KOPT-K1 (cell line): ENCODE measurements around the gene PAQR5.

Source experiments
- H3K27ac ChIP-seq: fragments of 200-600 bp; sonication (generic); 2 replicates; pipeline ENCODE4 v1.5.1; 2016; ENCODE audit warnings: antibody characterized with exemption, mild to moderate bottlenecking, low read depth, low read length; ENCODE audit not compliant: poor library complexity, severe bottlenecking
- H3K36me3 ChIP-seq: fragments of 200-600 bp; sonication (generic); 2 replicates; pipeline ENCODE4 v1.5.1; 2017; ENCODE audit warnings: antibody characterized with exemption, mild to moderate bottlenecking, low read length, moderate library complexity; ENCODE audit not compliant: insufficient read depth
- H3K9me3 ChIP-seq: fragments of 200-600 bp; sonication (generic); 2 replicates; pipeline ENCODE4 v1.5.1; 2017; ENCODE audit warnings: antibody characterized with exemption, low read length, mild to moderate bottlenecking; ENCODE audit not compliant: insufficient read depth, poor library complexity, severe bottlenecking

PAQR5 gene

GRCh38 chr15:69298697-69299441, at the start of gene PAQR5:
PAQR5 (plus strand) TSS chr15:69298912; CDS start chr15:69360081, 61,169 bp downstream.
- no peaks in the 10 kb centered on the region for H3K9me3 ChIP-seq
- no peaks in the 10 kb centered on the region for H3K36me3 ChIP-seq
- H3K27ac ChIP-seq: no peak within 1 kb of the TSS

- Histone ChIP-seq H3K9me3 (no peaks in the 10 kb centered on the region), H3K27ac (no peak overlapping the region), H3K36me3 (no peaks in the 10 kb centered on the region)
These were observed 45.6 kb upstream of the PAQR5 start for GRCh38 chr15:69253156-69253555.

GRCh38 chr15:69265347-69265955, 33.3 kb upstream of the PAQR5 start:
- Histone ChIP-seq H3K9me3 (no peaks in the 10 kb centered on the region), H3K36me3 (no peaks in the 10 kb centered on the region), H3K27ac (no peak overlapping the region)

GRCh38 chr15:69271217-69271616, 27.5 kb upstream of the PAQR5 start:
- Histone ChIP-seq H3K9me3 (no peaks in the 10 kb centered on the region), H3K27ac (no peak overlapping the region), H3K36me3 (no peaks in the 10 kb centered on the region)

GRCh38 chr15:69272139-69272538, 26.6 kb upstream of the PAQR5 start:
- Histone ChIP-seq H3K36me3 (no peaks in the 10 kb centered on the region), H3K27ac (no peak overlapping the region), H3K9me3 (no peaks in the 10 kb centered on the region)

GRCh38 chr15:69272891-69273290, 25.8 kb upstream of the PAQR5 start:
- no peaks in the 10 kb centered on the region for H3K36me3 ChIP-seq
- no peak overlapping the region for H3K27ac ChIP-seq
- no peaks in the 10 kb centered on the region for H3K9me3 ChIP-seq

- H3K27ac ChIP-seq: no peak overlapping the region
- no peaks in the 10 kb centered on the region for H3K9me3 ChIP-seq
- H3K36me3 ChIP-seq: no peaks in the 10 kb centered on the region
These were observed 23.5 kb upstream of the PAQR5 start for GRCh38 chr15:69275074-69275670.

- H3K36me3 ChIP-seq: no peaks in the 10 kb centered on the region
These were observed 22.7 kb upstream of the PAQR5 start for GRCh38 chr15:69275933-69276560.

GRCh38 chr15:69277316-69277715, 21.4 kb upstream of the PAQR5 start:
- Histone ChIP-seq H3K9me3 (no peaks in the 10 kb centered on the region), H3K36me3 (no peaks in the 10 kb centered on the region), H3K27ac (no peak overlapping the region)

More at GRCh38 chr15:69275933-69276560, 22.7 kb upstream of the PAQR5 start:
- no peak overlapping the region for H3K27ac ChIP-seq
- no peaks in the 10 kb centered on the region for H3K9me3 ChIP-seq

- Histone ChIP-seq H3K27ac (no peak overlapping the region), H3K9me3 (no peaks in the 10 kb centered on the region), H3K36me3 (no peaks in the 10 kb centered on the region)
These were observed 19.1 kb upstream of the PAQR5 start for GRCh38 chr15:69279636-69280035.

- no peaks in the 10 kb centered on the region for H3K9me3 ChIP-seq
- no peaks in the 10 kb centered on the region for H3K36me3 ChIP-seq
- H3K27ac ChIP-seq: no peak overlapping the region
These were observed 17.9 kb upstream of the PAQR5 start for GRCh38 chr15:69280783-69281182.

- Histone ChIP-seq H3K9me3 (no peaks in the 10 kb centered on the region), H3K36me3 (no peaks in the 10 kb centered on the region), H3K27ac (no peak overlapping the region)
These were observed 16.5 kb upstream of the PAQR5 start for GRCh38 chr15:69282104-69282743.

- Histone ChIP-seq H3K36me3 (no peaks in the 10 kb centered on the region), H3K27ac (no peak overlapping the region), H3K9me3 (no peaks in the 10 kb centered on the region)
These were observed 12.9 kb upstream of the PAQR5 start for GRCh38 chr15:69285834-69286233.

- H3K27ac ChIP-seq: no peak overlapping the region
- no peaks in the 10 kb centered on the region for H3K36me3 ChIP-seq
- H3K9me3 ChIP-seq: no peaks in the 10 kb centered on the region
These were observed 10.7 kb upstream of the PAQR5 start for GRCh38 chr15:69288011-69288410.
